ENCODE measurements around the gene MTHFS.

DNA sequence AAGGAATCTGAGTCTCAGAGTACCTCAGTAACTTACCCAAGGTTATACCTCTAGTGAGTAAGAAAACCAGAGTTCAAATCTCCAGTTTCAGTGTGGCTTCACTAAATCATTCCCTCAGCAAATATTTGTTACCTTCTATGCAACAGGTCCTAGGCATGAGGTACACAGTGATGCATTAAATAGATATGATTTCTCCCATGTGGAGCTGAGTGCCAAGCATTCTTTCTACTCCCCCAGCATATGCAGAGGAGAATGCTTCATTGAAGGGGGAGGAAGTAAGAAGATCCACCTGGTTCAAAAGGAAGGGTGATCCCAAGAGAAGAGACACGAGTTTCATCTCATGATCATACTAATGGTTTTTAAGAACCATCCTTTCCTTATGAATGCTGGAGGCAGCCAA lies 6.8 kb upstream of the MTHFS start:
- TF ChIP-seq, protein P1, sequence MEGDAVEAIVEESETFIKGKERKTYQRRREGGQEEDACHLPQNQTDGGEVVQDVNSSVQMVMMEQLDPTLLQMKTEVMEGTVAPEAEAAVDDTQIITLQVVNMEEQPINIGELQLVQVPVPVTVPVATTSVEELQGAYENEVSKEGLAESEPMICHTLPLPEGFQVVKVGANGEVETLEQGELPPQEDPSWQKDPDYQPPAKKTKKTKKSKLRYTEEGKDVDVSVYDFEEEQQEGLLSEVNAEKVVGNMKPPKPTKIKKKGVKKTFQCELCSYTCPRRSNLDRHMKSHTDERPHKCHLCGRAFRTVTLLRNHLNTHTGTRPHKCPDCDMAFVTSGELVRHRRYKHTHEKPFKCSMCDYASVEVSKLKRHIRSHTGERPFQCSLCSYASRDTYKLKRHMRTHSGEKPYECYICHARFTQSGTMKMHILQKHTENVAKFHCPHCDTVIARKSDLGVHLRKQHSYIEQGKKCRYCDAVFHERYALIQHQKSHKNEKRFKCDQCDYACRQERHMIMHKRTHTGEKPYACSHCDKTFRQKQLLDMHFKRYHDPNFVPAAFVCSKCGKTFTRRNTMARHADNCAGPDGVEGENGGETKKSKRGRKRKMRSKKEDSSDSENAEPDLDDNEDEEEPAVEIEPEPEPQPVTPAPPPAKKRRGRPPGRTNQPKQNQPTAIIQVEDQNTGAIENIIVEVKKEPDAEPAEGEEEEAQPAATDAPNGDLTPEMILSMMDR (conservative IDR thresholded peaks at IDR 0.05; ENCODE audit: low read depth, low read length), result no peak
- TF ChIP-seq EZH2 (IDR thresholded peaks at IDR 0.05; ENCODE audit: borderline replicate concordance, low read depth, low read length, poor library complexity, severe bottlenecking), result no peak

Data from A673 (cell line).